ENCODE data around the gene NRCAM. TPM values are rescaled to one million over a fixed set of nuclear protein-coding genes. Genes with fewer than 3 reads are reported as not detected.

Gene NRCAM
- polyA plus RNA-seq, 2 of the 4 experiments (the other 2 are of a cell fraction) = 129 to 210 TPM

- TF ChIP-seq KDM1A (IDR thresholded peaks at IDR 0.05; ENCODE audit: low read depth) = no peak
- CTCF ChIA-PET = interaction anchor here (0.8 to 1.9 kb wide), 3 partner anchors 8 to 342 kb away, joined by 3 to 8 read pairs (median 3); no protein-coding TSS in a partner anchor
These were observed 31.4 kb upstream of the NRCAM start for GRCh38 chr7:108487646-108488045.

GRCh38 chr7:108486291-108486966 lies 30.2 kb upstream of the NRCAM start:
- no peak for TF ChIP-seq HOXB13 (CRISPR knock-in tag; IDR thresholded peaks at IDR 0.05; ENCODE audit: low read depth)
- TF ChIP-seq ZFP36 (IDR thresholded peaks at IDR 0.05; ENCODE audit: borderline replicate concordance, partially characterized antibody) = no peak
- TF ChIP-seq ESRRA (IDR thresholded peaks at IDR 0.05; ENCODE audit: borderline replicate concordance, low read length) = no peak
- TF ChIP-seq CEBPB (IDR thresholded peaks at IDR 0.05) = no peak
- no peak for TF ChIP-seq CHD4 (IDR thresholded peaks at IDR 0.05; ENCODE audit: borderline replicate concordance)
- TF ChIP-seq MAZ (IDR thresholded peaks at IDR 0.05; ENCODE audit: borderline replicate concordance, low read depth, low read length) = no peak
- TF ChIP-seq TFCP2L1 (CRISPR knock-in tag; IDR thresholded peaks at IDR 0.05) = no peak
- TF ChIP-seq HMGXB4 (CRISPR knock-in tag; IDR thresholded peaks at IDR 0.05; ENCODE audit: borderline replicate concordance) = no peak
- CTCF ChIA-PET = interaction anchor here (1.2 to 1.9 kb wide), 2 partner anchors 10 to 341 kb away, joined by 3 to 8 read pairs; no protein-coding TSS in a partner anchor
- H3K4me2 ChIP-seq = no peak overlapping the region
- no peak for ATAC-seq
- no peak for DNase-seq (ENCODE audit: low read depth in 1 of 2, low spot score in 1 of 2)
- FAIRE-seq = no peak
- no peak overlapping the region for H3K4me3 ChIP-seq
- no peak overlapping the region for H3K27ac ChIP-seq
- H3K9me3 ChIP-seq = no peaks in the 10 kb centered on the region
- 67% methylated on average over 5 of the region's 5 CpGs for WGBS (ENCODE audit: missing lambda C conversion rate)
- POLR2A ChIA-PET = no interaction called here
- peaks cover 5% of the 10 kb centered on the region; the same call in 1 of the 3 replicates for H3K4me1 ChIP-seq

More at GRCh38 chr7:108487646-108488045, 31.4 kb upstream of the NRCAM start:
- peaks cover 5% of the 10 kb centered on the region; the same call in 1 of the 3 replicates for H3K4me1 ChIP-seq
- no peak overlapping the region for H3K4me2 ChIP-seq
- H3K4me3 ChIP-seq = no peak overlapping the region
- no peak for FAIRE-seq
- ATAC-seq = no peak
- H3K9me3 ChIP-seq = no peaks in the 10 kb centered on the region
- H3K27ac ChIP-seq = no peak overlapping the region
- POLR2A ChIA-PET = no interaction called here
- DNase-seq (ENCODE audit: low read depth in 1 of 2, low spot score in 1 of 2) = no peak

- no peak for FAIRE-seq
- CTCF ChIA-PET = interaction anchor here (1.8 kb wide), 1 partner anchor 13 kb away, joined by 7 read pairs; no protein-coding TSS in a partner anchor
- POLR2A ChIA-PET = no interaction called here
These were observed 27.9 kb upstream of the NRCAM start for GRCh38 chr7:108484137-108484536.

More at GRCh38 chr7:108484137-108484536, 27.9 kb upstream of the NRCAM start:
- WGBS (ENCODE audit: missing lambda C conversion rate) = no CpG with 5 or more reads among the region's 1 CpG
- Histone ChIP-seq H3K4me1 (peaks cover 3% of the 10 kb centered on the region; the same call in 1 of the 3 replicates), H3K9me3 (no peaks in the 10 kb centered on the region), H3K27ac (no peak overlapping the region), H3K4me2 (no peak overlapping the region), H3K4me3 (no peak overlapping the region)
- ATAC-seq (no peak), DNase-seq (ENCODE audit: low read depth in 1 of 2, low spot score in 1 of 2) (no peak)
- TF ChIP-seq RNF2 (IDR thresholded peaks at IDR 0.05; ENCODE audit: borderline replicate concordance, low read depth) = no peak
- no peak for TF ChIP-seq CHD4 (IDR thresholded peaks at IDR 0.05; ENCODE audit: borderline replicate concordance)
- no peak for TF ChIP-seq MAFK (IDR thresholded peaks at IDR 0.05; ENCODE audit: partially characterized antibody)
- no peak for TF ChIP-seq CEBPB (IDR thresholded peaks at IDR 0.05)
- TF ChIP-seq MAX (IDR thresholded peaks at IDR 0.05) = no peak
- TF ChIP-seq HOXB13 (CRISPR knock-in tag; IDR thresholded peaks at IDR 0.05; ENCODE audit: low read depth) = no peak
- TF ChIP-seq NR3C1 (IDR thresholded peaks at IDR 0.05) = no peak
- no peak for TF ChIP-seq ELK1 (IDR thresholded peaks at IDR 0.05; ENCODE audit: low read depth, low read length)
- TF ChIP-seq SREBF2 (IDR thresholded peaks at IDR 0.05) = no peak
- TF ChIP-seq FOXS1 (CRISPR knock-in tag; IDR thresholded peaks at IDR 0.05) = no peak
- no peak for TF ChIP-seq ZFP36 (IDR thresholded peaks at IDR 0.05; ENCODE audit: borderline replicate concordance, partially characterized antibody)
- TF ChIP-seq POLR2AphosphoS2 (conservative IDR thresholded peaks at IDR 0.05; ENCODE audit: low read length) = no peak
- TF ChIP-seq JUN (IDR thresholded peaks at IDR 0.05) = no peak
- TF ChIP-seq MAZ (IDR thresholded peaks at IDR 0.05; ENCODE audit: borderline replicate concordance, low read depth, low read length) = no peak
- no peak for TF ChIP-seq HOXB5 (CRISPR knock-in tag; IDR thresholded peaks at IDR 0.05)
- no peak for TF ChIP-seq PBX3 (IDR thresholded peaks at IDR 0.05)
- no peak for TF ChIP-seq EP300 (IDR thresholded peaks at IDR 0.05)
- no peak for TF ChIP-seq CBX8 (IDR thresholded peaks at IDR 0.05)
- no peak for TF ChIP-seq FOSL2 (IDR thresholded peaks at IDR 0.05)
- TF ChIP-seq FOSL2 (CRISPR knock-in tag; IDR thresholded peaks at IDR 0.05) = no peak
